Measurements from ENCODE around the gene FAM149A. TPM values are rescaled to one million over a fixed set of nuclear protein-coding genes. Genes with fewer than 3 reads are reported as not detected.

FAM149A gene
- total RNA-seq, 1 experiment from 2014 or later: 1.9 TPM

- H3K4me3 ChIP-seq (ENCODE audit: low read length): no peak overlapping the region
- no peaks in the 10 kb centered on the region for H3K79me2 ChIP-seq (ENCODE audit: low read length)
- H2AFZ ChIP-seq (ENCODE audit: low read length): no peak overlapping the region
- no peaks in the 10 kb centered on the region for H3K4me1 ChIP-seq (ENCODE audit: low read length)
- H3K27me3 ChIP-seq (ENCODE audit: low read length): no peaks in the 10 kb centered on the region
- no peak overlapping the region for H3K9ac ChIP-seq (ENCODE audit: low read length)
- no peaks in the 10 kb centered on the region for H4K20me1 ChIP-seq (ENCODE audit: insufficient read depth, low read depth, low read length)
- H3K9me3 ChIP-seq (ENCODE audit: low read length): no peaks in the 10 kb centered on the region
- DNase-seq: no peak
- H3K36me3 ChIP-seq (ENCODE audit: insufficient read depth, low read length): no peaks in the 10 kb centered on the region
- H3K27ac ChIP-seq (ENCODE audit: low read length): no peak overlapping the region
- H3K4me2 ChIP-seq (ENCODE audit: low read depth, low read length, poor library complexity, severe bottlenecking): no peak overlapping the region
- no peaks in the 10 kb centered on the region for H3K9me2 ChIP-seq (replicated peaks; ENCODE audit: insufficient read depth, low read length)
Observed at GRCh38 chr4:186095406-186095805, 9.1 kb upstream of the FAM149A start.

- Histone ChIP-seq H2AFZ (ENCODE audit: low read length) (no peak overlapping the region), H3K27ac (ENCODE audit: low read length) (no peak overlapping the region), H3K79me2 (ENCODE audit: low read length) (no peaks in the 10 kb centered on the region), H3K27me3 (ENCODE audit: low read length) (no peaks in the 10 kb centered on the region), H4K20me1 (ENCODE audit: insufficient read depth, low read depth, low read length) (no peaks in the 10 kb centered on the region), H3K4me2 (ENCODE audit: low read depth, low read length, poor library complexity, severe bottlenecking) (no peak overlapping the region), H3K36me3 (ENCODE audit: insufficient read depth, low read length) (no peaks in the 10 kb centered on the region), H3K4me3 (ENCODE audit: low read length) (no peak overlapping the region), H3K9ac (ENCODE audit: low read length) (no peak overlapping the region), H3K9me2 (replicated peaks; ENCODE audit: insufficient read depth, low read length) (no peaks in the 10 kb centered on the region), H3K4me1 (ENCODE audit: low read length) (no peaks in the 10 kb centered on the region), H3K9me3 (ENCODE audit: low read length) (no peaks in the 10 kb centered on the region)
- no peak for DNase-seq
Observed at GRCh38 chr4:186096681-186097165, 7.8 kb upstream of the FAM149A start.

- no peaks in the 10 kb centered on the region for H3K27me3 ChIP-seq (ENCODE audit: low read length)
- no peaks in the 10 kb centered on the region for H4K20me1 ChIP-seq (ENCODE audit: insufficient read depth, low read depth, low read length)
- no peaks in the 10 kb centered on the region for H3K36me3 ChIP-seq (ENCODE audit: insufficient read depth, low read length)
- no peak overlapping the region for H3K9ac ChIP-seq (ENCODE audit: low read length)
- no peaks in the 10 kb centered on the region for H3K4me1 ChIP-seq (ENCODE audit: low read length)
- no peak overlapping the region for H3K4me2 ChIP-seq (ENCODE audit: low read depth, low read length, poor library complexity, severe bottlenecking)
- DNase-seq: no peak
- no peaks in the 10 kb centered on the region for H3K9me3 ChIP-seq (ENCODE audit: low read length)
- H3K79me2 ChIP-seq (ENCODE audit: low read length): no peaks in the 10 kb centered on the region
- no peak overlapping the region for H3K4me3 ChIP-seq (ENCODE audit: low read length)
- H3K27ac ChIP-seq (ENCODE audit: low read length): no peak overlapping the region
- no peak overlapping the region for H2AFZ ChIP-seq (ENCODE audit: low read length)
- H3K9me2 ChIP-seq (replicated peaks; ENCODE audit: insufficient read depth, low read length): no peaks in the 10 kb centered on the region
Observed at GRCh38 chr4:186097386-186097785, 7.1 kb upstream of the FAM149A start.

- no peak overlapping the region for H3K27ac ChIP-seq (ENCODE audit: low read length)
- H3K9me2 ChIP-seq (replicated peaks; ENCODE audit: insufficient read depth, low read length): no peaks in the 10 kb centered on the region
- no peaks in the 10 kb centered on the region for H3K9me3 ChIP-seq (ENCODE audit: low read length)
- no peaks in the 10 kb centered on the region for H4K20me1 ChIP-seq (ENCODE audit: insufficient read depth, low read depth, low read length)
- H3K9ac ChIP-seq (ENCODE audit: low read length): no peak overlapping the region
- no peak overlapping the region for H2AFZ ChIP-seq (ENCODE audit: low read length)
- no peaks in the 10 kb centered on the region for H3K27me3 ChIP-seq (ENCODE audit: low read length)
- H3K4me3 ChIP-seq (ENCODE audit: low read length): no peak overlapping the region
- H3K36me3 ChIP-seq (ENCODE audit: insufficient read depth, low read length): no peaks in the 10 kb centered on the region
- H3K79me2 ChIP-seq (ENCODE audit: low read length): no peaks in the 10 kb centered on the region
- no peak overlapping the region for H3K4me2 ChIP-seq (ENCODE audit: low read depth, low read length, poor library complexity, severe bottlenecking)
- DNase-seq: no peak
- no peaks in the 10 kb centered on the region for H3K4me1 ChIP-seq (ENCODE audit: low read length)
Observed at GRCh38 chr4:186102931-186103330, 1.6 kb upstream of the FAM149A start.

- Histone ChIP-seq H3K4me1 (ENCODE audit: low read length) (no peaks in the 10 kb centered on the region), H3K27ac (ENCODE audit: low read length) (no peak overlapping the region), H3K9me3 (ENCODE audit: low read length) (no peaks in the 10 kb centered on the region), H3K4me2 (ENCODE audit: low read depth, low read length, poor library complexity, severe bottlenecking) (no peak overlapping the region), H2AFZ (ENCODE audit: low read length) (no peak overlapping the region), H3K36me3 (ENCODE audit: insufficient read depth, low read length) (no peaks in the 10 kb centered on the region), H4K20me1 (ENCODE audit: insufficient read depth, low read depth, low read length) (no peaks in the 10 kb centered on the region), H3K27me3 (ENCODE audit: low read length) (no peaks in the 10 kb centered on the region), H3K9ac (ENCODE audit: low read length) (no peak overlapping the region), H3K9me2 (replicated peaks; ENCODE audit: insufficient read depth, low read length) (no peaks in the 10 kb centered on the region), H3K79me2 (ENCODE audit: low read length) (no peaks in the 10 kb centered on the region), H3K4me3 (ENCODE audit: low read length) (no peak overlapping the region)
- DNase-seq: no peak
Observed at GRCh38 chr4:186104890-186105646, 564 bp downstream of the FAM149A start.

GRCh38 chr4:186105647-186106321 lies 1.3 kb downstream of the FAM149A start:
- Histone ChIP-seq H4K20me1 (ENCODE audit: insufficient read depth, low read depth, low read length) (no peaks in the 10 kb centered on the region), H3K4me3 (ENCODE audit: low read length) (no peak overlapping the region), H3K36me3 (ENCODE audit: insufficient read depth, low read length) (no peaks in the 10 kb centered on the region), H2AFZ (ENCODE audit: low read length) (no peak overlapping the region), H3K4me1 (ENCODE audit: low read length) (no peaks in the 10 kb centered on the region), H3K27me3 (ENCODE audit: low read length) (no peaks in the 10 kb centered on the region), H3K9me3 (ENCODE audit: low read length) (no peaks in the 10 kb centered on the region), H3K9me2 (replicated peaks; ENCODE audit: insufficient read depth, low read length) (no peaks in the 10 kb centered on the region), H3K9ac (ENCODE audit: low read length) (no peak overlapping the region), H3K4me2 (ENCODE audit: low read depth, low read length, poor library complexity, severe bottlenecking) (no peak overlapping the region), H3K79me2 (ENCODE audit: low read length) (no peaks in the 10 kb centered on the region), H3K27ac (ENCODE audit: low read length) (no peak overlapping the region)
- DNase-seq: no peak

- Histone ChIP-seq H3K27me3 (ENCODE audit: low read length) (no peaks in the 10 kb centered on the region), H4K20me1 (ENCODE audit: insufficient read depth, low read depth, low read length) (no peaks in the 10 kb centered on the region), H3K4me1 (ENCODE audit: low read length) (no peaks in the 10 kb centered on the region), H3K9me2 (replicated peaks; ENCODE audit: insufficient read depth, low read length) (no peaks in the 10 kb centered on the region), H3K9me3 (ENCODE audit: low read length) (no peaks in the 10 kb centered on the region), H3K36me3 (ENCODE audit: insufficient read depth, low read length) (no peaks in the 10 kb centered on the region), H3K9ac (ENCODE audit: low read length) (no peak overlapping the region), H3K4me2 (ENCODE audit: low read depth, low read length, poor library complexity, severe bottlenecking) (no peak overlapping the region), H3K4me3 (ENCODE audit: low read length) (no peak overlapping the region), H3K79me2 (ENCODE audit: low read length) (no peaks in the 10 kb centered on the region), H2AFZ (ENCODE audit: low read length) (no peak overlapping the region), H3K27ac (ENCODE audit: low read length) (no peak overlapping the region)
- DNase-seq: no peak
Observed at GRCh38 chr4:186107947-186108346, 3.4 kb downstream of the FAM149A start.

GRCh38 chr4:186108391-186108790 lies 3.9 kb downstream of the FAM149A start:
- no peaks in the 10 kb centered on the region for H4K20me1 ChIP-seq (ENCODE audit: insufficient read depth, low read depth, low read length)

More at GRCh38 chr4:186108391-186108790, 3.9 kb downstream of the FAM149A start:
- Histone ChIP-seq H3K4me2 (ENCODE audit: low read depth, low read length, poor library complexity, severe bottlenecking) (no peak overlapping the region), H3K27ac (ENCODE audit: low read length) (no peak overlapping the region), H3K27me3 (ENCODE audit: low read length) (no peaks in the 10 kb centered on the region), H2AFZ (ENCODE audit: low read length) (no peak overlapping the region), H3K4me1 (ENCODE audit: low read length) (no peaks in the 10 kb centered on the region), H3K9me2 (replicated peaks; ENCODE audit: insufficient read depth, low read length) (no peaks in the 10 kb centered on the region), H3K9me3 (ENCODE audit: low read length) (no peaks in the 10 kb centered on the region), H3K4me3 (ENCODE audit: low read length) (no peak overlapping the region), H3K9ac (ENCODE audit: low read length) (no peak overlapping the region), H3K79me2 (ENCODE audit: low read length) (no peaks in the 10 kb centered on the region), H3K36me3 (ENCODE audit: insufficient read depth, low read length) (no peaks in the 10 kb centered on the region)
- DNase-seq: no peak
